ENCODE results near the gene SRSF3. TPM values are rescaled to one million over a fixed set of nuclear protein-coding genes. Genes with fewer than 3 reads are reported as not detected.

The SRSF3 gene
- polyA plus RNA-seq, 1 donor from 2014 or later: 393 TPM

DNA sequence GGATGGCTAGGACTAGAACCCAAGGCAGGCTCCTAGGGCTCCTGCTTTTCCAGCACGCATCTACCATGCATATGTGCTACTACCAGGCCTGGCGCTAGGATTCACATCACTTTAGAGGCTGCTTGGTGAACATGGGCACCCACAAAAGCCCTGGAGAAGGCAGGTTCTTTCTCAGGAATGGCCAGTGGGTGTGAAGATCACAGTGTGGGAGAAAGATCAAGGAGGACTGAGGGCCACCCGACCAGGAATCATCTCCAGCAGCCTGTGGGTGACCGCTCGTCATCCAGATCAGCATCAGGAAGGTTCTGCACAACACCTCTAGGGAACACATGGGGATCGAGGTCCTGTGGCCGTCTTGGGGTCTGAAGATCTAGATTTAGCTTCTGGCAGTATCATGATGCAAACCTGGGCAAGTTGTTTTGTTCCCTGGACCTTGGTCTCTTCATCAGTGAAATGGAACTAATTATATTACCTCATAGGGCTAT lies 27.3 kb downstream of the SRSF3 start:
- Histone ChIP-seq H3K27ac (ENCODE audit: low read length) (no peak overlapping the region), H3K9ac (ENCODE audit: low read length) (no peak overlapping the region), H3F3A (ENCODE audit: insufficient read depth, low read length, poor library complexity, severe bottlenecking) (no peaks in the 10 kb centered on the region), H3K9me2 (ENCODE audit: insufficient read depth, low read length) (no peaks in the 10 kb centered on the region), H3K79me2 (replicated peaks; ENCODE audit: insufficient read depth, low read length) (no peaks in the 10 kb centered on the region), H2AFZ (ENCODE audit: low read depth, low read length) (no peak overlapping the region), H3K4me2 (ENCODE audit: low read length) (no peak overlapping the region), H3K4me3 (ENCODE audit: low read length) (no peak overlapping the region), H3K9me3 (ENCODE audit: low read length) (no peaks in the 10 kb centered on the region), H3K36me3 (ENCODE audit: insufficient read depth, low read length) (no peaks in the 10 kb centered on the region), H4K20me1 (ENCODE audit: insufficient read depth) (no peaks in the 10 kb centered on the region), H3K27me3 (ENCODE audit: insufficient read depth, low read depth, low read length) (no peaks in the 10 kb centered on the region)
- no peak for TF ChIP-seq TAF1 (IDR thresholded peaks at IDR 0.05; ENCODE audit: low read depth)
- no peak for TF ChIP-seq POLR2AphosphoS5 (IDR thresholded peaks at IDR 0.05)
- no peak for TF ChIP-seq EP300 (conservative IDR thresholded peaks at IDR 0.05; ENCODE audit: poor library complexity, severe bottlenecking)
- TF ChIP-seq, protein P1, sequence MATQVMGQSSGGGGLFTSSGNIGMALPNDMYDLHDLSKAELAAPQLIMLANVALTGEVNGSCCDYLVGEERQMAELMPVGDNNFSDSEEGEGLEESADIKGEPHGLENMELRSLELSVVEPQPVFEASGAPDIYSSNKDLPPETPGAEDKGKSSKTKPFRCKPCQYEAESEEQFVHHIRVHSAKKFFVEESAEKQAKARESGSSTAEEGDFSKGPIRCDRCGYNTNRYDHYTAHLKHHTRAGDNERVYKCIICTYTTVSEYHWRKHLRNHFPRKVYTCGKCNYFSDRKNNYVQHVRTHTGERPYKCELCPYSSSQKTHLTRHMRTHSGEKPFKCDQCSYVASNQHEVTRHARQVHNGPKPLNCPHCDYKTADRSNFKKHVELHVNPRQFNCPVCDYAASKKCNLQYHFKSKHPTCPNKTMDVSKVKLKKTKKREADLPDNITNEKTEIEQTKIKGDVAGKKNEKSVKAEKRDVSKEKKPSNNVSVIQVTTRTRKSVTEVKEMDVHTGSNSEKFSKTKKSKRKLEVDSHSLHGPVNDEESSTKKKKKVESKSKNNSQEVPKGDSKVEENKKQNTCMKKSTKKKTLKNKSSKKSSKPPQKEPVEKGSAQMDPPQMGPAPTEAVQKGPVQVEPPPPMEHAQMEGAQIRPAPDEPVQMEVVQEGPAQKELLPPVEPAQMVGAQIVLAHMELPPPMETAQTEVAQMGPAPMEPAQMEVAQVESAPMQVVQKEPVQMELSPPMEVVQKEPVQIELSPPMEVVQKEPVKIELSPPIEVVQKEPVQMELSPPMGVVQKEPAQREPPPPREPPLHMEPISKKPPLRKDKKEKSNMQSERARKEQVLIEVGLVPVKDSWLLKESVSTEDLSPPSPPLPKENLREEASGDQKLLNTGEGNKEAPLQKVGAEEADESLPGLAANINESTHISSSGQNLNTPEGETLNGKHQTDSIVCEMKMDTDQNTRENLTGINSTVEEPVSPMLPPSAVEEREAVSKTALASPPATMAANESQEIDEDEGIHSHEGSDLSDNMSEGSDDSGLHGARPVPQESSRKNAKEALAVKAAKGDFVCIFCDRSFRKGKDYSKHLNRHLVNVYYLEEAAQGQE (IDR thresholded peaks at IDR 0.05; ENCODE audit: borderline replicate concordance): no peak
- TF ChIP-seq, protein P2, sequence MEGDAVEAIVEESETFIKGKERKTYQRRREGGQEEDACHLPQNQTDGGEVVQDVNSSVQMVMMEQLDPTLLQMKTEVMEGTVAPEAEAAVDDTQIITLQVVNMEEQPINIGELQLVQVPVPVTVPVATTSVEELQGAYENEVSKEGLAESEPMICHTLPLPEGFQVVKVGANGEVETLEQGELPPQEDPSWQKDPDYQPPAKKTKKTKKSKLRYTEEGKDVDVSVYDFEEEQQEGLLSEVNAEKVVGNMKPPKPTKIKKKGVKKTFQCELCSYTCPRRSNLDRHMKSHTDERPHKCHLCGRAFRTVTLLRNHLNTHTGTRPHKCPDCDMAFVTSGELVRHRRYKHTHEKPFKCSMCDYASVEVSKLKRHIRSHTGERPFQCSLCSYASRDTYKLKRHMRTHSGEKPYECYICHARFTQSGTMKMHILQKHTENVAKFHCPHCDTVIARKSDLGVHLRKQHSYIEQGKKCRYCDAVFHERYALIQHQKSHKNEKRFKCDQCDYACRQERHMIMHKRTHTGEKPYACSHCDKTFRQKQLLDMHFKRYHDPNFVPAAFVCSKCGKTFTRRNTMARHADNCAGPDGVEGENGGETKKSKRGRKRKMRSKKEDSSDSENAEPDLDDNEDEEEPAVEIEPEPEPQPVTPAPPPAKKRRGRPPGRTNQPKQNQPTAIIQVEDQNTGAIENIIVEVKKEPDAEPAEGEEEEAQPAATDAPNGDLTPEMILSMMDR (IDR thresholded peaks at IDR 0.05; ENCODE audit: poor library complexity, severe bottlenecking): no peak
- TF ChIP-seq EZH2 (IDR thresholded peaks at IDR 0.05; ENCODE audit: borderline replicate concordance, insufficient read depth, low read length, poor library complexity, severe bottlenecking): no peak
- no peak for TF ChIP-seq MXI1 (conservative IDR thresholded peaks at IDR 0.05; ENCODE audit: poor library complexity, severe bottlenecking)
- no peak for TF ChIP-seq SMC3 (conservative IDR thresholded peaks at IDR 0.05; ENCODE audit: poor library complexity)
- no peak for TF ChIP-seq RAD21 (conservative IDR thresholded peaks at IDR 0.05)

DNA sequence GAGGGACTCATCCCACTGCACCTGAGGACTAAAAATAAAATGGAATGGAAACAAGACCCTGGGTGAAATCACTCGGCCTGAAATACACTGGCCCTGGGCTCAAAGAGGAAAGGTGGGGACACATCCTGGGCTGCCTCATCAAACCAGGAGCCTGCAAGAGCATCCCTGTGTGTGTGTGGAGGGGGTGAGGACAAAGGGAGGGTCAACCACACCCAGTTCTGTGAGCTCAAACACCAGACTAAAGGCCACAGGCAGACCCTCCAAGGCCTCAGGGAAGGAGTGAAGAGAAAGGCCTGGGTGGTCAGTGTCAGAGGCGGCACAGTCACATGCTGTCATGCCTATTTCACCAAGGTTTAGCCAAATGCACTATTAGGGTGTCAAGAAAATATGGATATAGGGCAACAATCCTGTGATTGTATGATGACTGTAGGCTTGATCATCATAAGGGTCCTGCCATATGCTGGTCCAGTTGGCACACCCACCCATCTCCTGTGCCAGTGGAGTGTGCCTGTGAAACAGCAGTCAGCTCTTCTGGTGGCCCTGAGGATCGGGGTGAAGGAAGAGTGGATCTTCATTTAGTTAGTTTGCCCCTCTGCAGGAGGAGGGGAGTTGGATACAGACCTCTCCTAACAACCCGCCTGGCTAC lies 28.9 kb downstream of the SRSF3 start:
- Histone ChIP-seq H3K9ac (ENCODE audit: low read length) (no peak overlapping the region), H3K4me3 (ENCODE audit: low read length) (no peak overlapping the region), H3F3A (ENCODE audit: insufficient read depth, low read length, poor library complexity, severe bottlenecking) (no peaks in the 10 kb centered on the region), H4K20me1 (ENCODE audit: insufficient read depth) (no peaks in the 10 kb centered on the region), H3K27me3 (ENCODE audit: insufficient read depth, low read depth, low read length) (no peaks in the 10 kb centered on the region), H3K36me3 (ENCODE audit: insufficient read depth, low read length) (no peaks in the 10 kb centered on the region), H3K27ac (ENCODE audit: low read length) (no peak overlapping the region), H3K4me2 (ENCODE audit: low read length) (no peak overlapping the region), H3K79me2 (replicated peaks; ENCODE audit: insufficient read depth, low read length) (no peaks in the 10 kb centered on the region), H2AFZ (ENCODE audit: low read depth, low read length) (no peak overlapping the region), H3K9me2 (ENCODE audit: insufficient read depth, low read length) (no peaks in the 10 kb centered on the region), H3K9me3 (ENCODE audit: low read length) (no peaks in the 10 kb centered on the region)
- TF ChIP-seq TAF1 (IDR thresholded peaks at IDR 0.05; ENCODE audit: low read depth) (no peak), EZH2 (IDR thresholded peaks at IDR 0.05; ENCODE audit: borderline replicate concordance, insufficient read depth, low read length, poor library complexity, severe bottlenecking) (no peak), RAD21 (conservative IDR thresholded peaks at IDR 0.05) (no peak), MXI1 (conservative IDR thresholded peaks at IDR 0.05; ENCODE audit: poor library complexity, severe bottlenecking) (no peak), POLR2AphosphoS5 (IDR thresholded peaks at IDR 0.05) (no peak), EP300 (conservative IDR thresholded peaks at IDR 0.05; ENCODE audit: poor library complexity, severe bottlenecking) (no peak), SMC3 (conservative IDR thresholded peaks at IDR 0.05; ENCODE audit: poor library complexity) (no peak)
- TF ChIP-seq, protein P2 (IDR thresholded peaks at IDR 0.05; ENCODE audit: poor library complexity, severe bottlenecking): no peak
- TF ChIP-seq, protein P1 (IDR thresholded peaks at IDR 0.05; ENCODE audit: borderline replicate concordance): no peak
